Endothelial cell of umbilical vein (primary cell): ENCODE results near the gene RER1.

Experiments used
- EZH2 ChIP-seq: IDR thresholded peaks from 2 replicates; pipeline ENCODE4 v1.6.1; 2012; ENCODE audit warnings: borderline replicate concordance, low read depth, mild to moderate bottlenecking, moderate library complexity, low read length, inconsistent platforms; ENCODE audit not compliant: severe bottlenecking
- POLR2A ChIP-seq: IDR thresholded peaks from 2 replicates; pipeline ENCODE4 v1.6.1; 2012; ENCODE audit warnings: low read depth, mild to moderate bottlenecking, control low read depth, low read length
- TF ChIP-seq, protein P1 (sequence below), 2 donors: IDR thresholded peaks; 1 replicate in 1 of 2; 2 replicates in 1 of 2; pipeline ENCODE4 v1.5.1; 2011; ENCODE audit warnings: low read length in 2 of 2, mild to moderate bottlenecking in 2 of 2, moderate library complexity in 2 of 2, control low read depth in 1 of 2, inconsistent platforms in 1 of 2, low read depth in 1 of 2; ENCODE audit not compliant: insufficient read depth in 1 of 2; ENCODE audit errors: extremely low read depth in 1 of 2

DNA sequence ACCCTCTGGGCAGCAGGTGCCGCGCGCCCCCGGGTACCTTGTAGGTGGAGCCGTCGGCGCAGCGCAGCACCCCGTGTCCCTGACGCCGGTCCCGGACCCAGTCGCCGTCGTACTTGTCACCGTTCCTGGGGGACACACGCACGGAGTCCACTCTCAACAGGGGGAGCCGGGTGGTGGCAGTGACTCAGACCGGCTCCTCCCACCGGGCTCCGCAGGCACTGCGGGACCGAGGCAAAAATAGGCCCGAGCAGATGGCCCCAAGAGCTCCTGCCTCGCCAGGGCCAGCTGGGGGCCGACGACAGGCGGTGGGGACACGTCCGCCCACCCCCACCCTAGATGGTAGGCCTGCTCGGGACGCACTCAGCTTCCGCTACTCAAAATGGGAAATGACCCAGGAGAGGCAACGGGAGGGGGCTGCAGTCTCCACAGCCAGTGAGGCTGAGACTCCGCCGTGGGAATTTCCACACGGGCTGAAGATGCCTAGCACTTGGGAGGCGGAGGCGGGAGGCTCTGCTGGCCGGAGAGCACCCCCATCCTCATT, 6.6 kb upstream of the RER1 start:
- TF ChIP-seq, protein P1, sequence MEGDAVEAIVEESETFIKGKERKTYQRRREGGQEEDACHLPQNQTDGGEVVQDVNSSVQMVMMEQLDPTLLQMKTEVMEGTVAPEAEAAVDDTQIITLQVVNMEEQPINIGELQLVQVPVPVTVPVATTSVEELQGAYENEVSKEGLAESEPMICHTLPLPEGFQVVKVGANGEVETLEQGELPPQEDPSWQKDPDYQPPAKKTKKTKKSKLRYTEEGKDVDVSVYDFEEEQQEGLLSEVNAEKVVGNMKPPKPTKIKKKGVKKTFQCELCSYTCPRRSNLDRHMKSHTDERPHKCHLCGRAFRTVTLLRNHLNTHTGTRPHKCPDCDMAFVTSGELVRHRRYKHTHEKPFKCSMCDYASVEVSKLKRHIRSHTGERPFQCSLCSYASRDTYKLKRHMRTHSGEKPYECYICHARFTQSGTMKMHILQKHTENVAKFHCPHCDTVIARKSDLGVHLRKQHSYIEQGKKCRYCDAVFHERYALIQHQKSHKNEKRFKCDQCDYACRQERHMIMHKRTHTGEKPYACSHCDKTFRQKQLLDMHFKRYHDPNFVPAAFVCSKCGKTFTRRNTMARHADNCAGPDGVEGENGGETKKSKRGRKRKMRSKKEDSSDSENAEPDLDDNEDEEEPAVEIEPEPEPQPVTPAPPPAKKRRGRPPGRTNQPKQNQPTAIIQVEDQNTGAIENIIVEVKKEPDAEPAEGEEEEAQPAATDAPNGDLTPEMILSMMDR (IDR thresholded peaks at IDR 0.05; ENCODE audit: extremely low read depth in 1 of 2, insufficient read depth in 1 of 2, low read depth in 1 of 2, low read length in 2 of 2): no peak
- TF ChIP-seq POLR2A (no peak), EZH2 (no peak)
